ENCODE measurements around the gene NCKAP5.

The NCKAP5 gene

GRCh38 chr2:132936261-132936660 lies 632.0 kb downstream of the NCKAP5 start:
- H3K4me1 ChIP-seq (ENCODE audit: control insufficient read depth, low read depth, low read length) = no peaks in the 10 kb centered on the region
- H3K4me2 ChIP-seq (ENCODE audit: low read length) = no peak overlapping the region
- no peak overlapping the region for H3K18ac ChIP-seq (ENCODE audit: low read length)
- H3K27me3 ChIP-seq (ENCODE audit: insufficient read depth, low read length, poor library complexity) = no peaks in the 10 kb centered on the region
- H3K4me3 ChIP-seq (ENCODE audit: low read length) = no peak overlapping the region
- H2BK5ac ChIP-seq (ENCODE audit: low read length) = no peak overlapping the region
- no peak overlapping the region for H4K8ac ChIP-seq (ENCODE audit: low read depth, low read length)
- H3K79me1 ChIP-seq (ENCODE audit: low read length) = no peaks in the 10 kb centered on the region
- no peak overlapping the region for H3K9ac ChIP-seq (ENCODE audit: low read length)
- no peak overlapping the region for H4K5ac ChIP-seq (ENCODE audit: low read length)
- H2BK15ac ChIP-seq (replicated peaks; ENCODE audit: low read depth) = no peak overlapping the region
- H2BK120ac ChIP-seq (ENCODE audit: low read depth, low read length) = no peak overlapping the region
- H3K23ac ChIP-seq (ENCODE audit: low read length) = no peak overlapping the region
- H3K79me2 ChIP-seq (ENCODE audit: control insufficient read depth, insufficient read depth, low read length) = no peaks in the 10 kb centered on the region
- H3K36me3 ChIP-seq (ENCODE audit: control insufficient read depth, insufficient read depth, low read length) = no peaks in the 10 kb centered on the region
- no peak overlapping the region for H3K4ac ChIP-seq (ENCODE audit: low read depth, low read length)
- no CpG with 5 or more reads among the region's 1 CpG for WGBS (ENCODE audit: extremely low coverage, insufficient coverage, low lambda C conversion rate)
- no peak overlapping the region for H3K27ac ChIP-seq (ENCODE audit: low read depth, low read length)
- DNase-seq = no peak
- H3K56ac ChIP-seq (ENCODE audit: low read length) = no peak overlapping the region
- no peak overlapping the region for H2AK5ac ChIP-seq (ENCODE audit: low read length)

DNA sequence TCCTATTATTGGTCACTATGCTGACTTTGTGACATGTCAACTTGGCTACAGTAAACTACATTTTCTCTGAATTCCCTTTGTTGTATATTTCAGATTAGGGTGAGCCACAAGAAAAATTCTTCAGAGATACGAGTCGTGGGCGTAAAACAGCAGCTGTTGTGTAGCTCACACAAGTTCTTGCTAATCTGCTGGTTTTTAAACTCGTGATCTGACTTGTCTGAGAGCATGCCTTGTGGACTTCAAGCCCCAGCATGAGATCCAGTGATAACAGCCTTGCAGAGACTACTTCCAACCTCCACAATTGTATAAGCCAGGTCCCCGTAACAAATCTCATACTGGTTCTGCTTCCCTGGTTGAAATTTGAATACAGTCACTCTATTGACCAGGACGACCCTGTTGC lies 638.5 kb downstream of the NCKAP5 start:
- Histone ChIP-seq H2BK120ac (ENCODE audit: low read depth, low read length) (no peak overlapping the region), H3K4me2 (ENCODE audit: low read length) (no peak overlapping the region), H3K18ac (ENCODE audit: low read length) (no peak overlapping the region), H2BK15ac (replicated peaks; ENCODE audit: low read depth) (no peak overlapping the region), H4K8ac (ENCODE audit: low read depth, low read length) (no peak overlapping the region), H3K56ac (ENCODE audit: low read length) (no peak overlapping the region), H3K36me3 (ENCODE audit: control insufficient read depth, insufficient read depth, low read length) (no peaks in the 10 kb centered on the region), H3K79me1 (ENCODE audit: low read length) (no peaks in the 10 kb centered on the region), H4K5ac (ENCODE audit: low read length) (no peak overlapping the region), H3K79me2 (ENCODE audit: control insufficient read depth, insufficient read depth, low read length) (no peaks in the 10 kb centered on the region), H2AK5ac (ENCODE audit: low read length) (no peak overlapping the region), H3K4ac (ENCODE audit: low read depth, low read length) (no peak overlapping the region), H3K4me1 (ENCODE audit: control insufficient read depth, low read depth, low read length) (no peaks in the 10 kb centered on the region), H3K23ac (ENCODE audit: low read length) (no peak overlapping the region), H3K9ac (ENCODE audit: low read length) (no peak overlapping the region), H2BK5ac (ENCODE audit: low read length) (no peak overlapping the region), H3K4me3 (ENCODE audit: low read length) (no peak overlapping the region), H3K27ac (ENCODE audit: low read depth, low read length) (no peak overlapping the region), H3K27me3 (ENCODE audit: insufficient read depth, low read length, poor library complexity) (no peaks in the 10 kb centered on the region)
- WGBS (ENCODE audit: extremely low coverage, insufficient coverage, low lambda C conversion rate) = no CpG with 5 or more reads among the region's 6 CpGs
- peak; percentile 75 for DNase-seq

DNA sequence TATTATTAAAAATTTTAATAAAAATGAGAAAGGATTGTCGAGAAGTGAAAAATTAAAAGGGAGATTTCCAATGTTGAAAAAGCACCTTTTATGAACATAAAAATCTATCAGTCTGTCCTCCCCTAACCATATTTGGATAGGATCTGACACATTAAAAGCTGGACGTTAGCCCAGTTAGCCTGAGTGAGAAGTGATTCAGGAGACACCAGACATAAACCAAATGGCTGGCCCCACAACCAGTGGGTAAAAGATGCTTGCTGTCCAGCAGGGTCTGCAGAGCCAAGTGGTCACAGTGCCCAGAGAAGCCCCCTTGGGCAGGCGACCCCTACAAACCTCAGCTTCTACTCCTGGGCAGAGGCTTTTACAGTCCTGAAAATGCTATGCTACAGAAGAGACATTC lies 644.5 kb downstream of the NCKAP5 start:
- H4K5ac ChIP-seq (ENCODE audit: low read length) = no peak overlapping the region
- H3K4me1 ChIP-seq (ENCODE audit: control insufficient read depth, low read depth, low read length) = no peaks in the 10 kb centered on the region
- H3K56ac ChIP-seq (ENCODE audit: low read length) = no peak overlapping the region
- no peak overlapping the region for H3K18ac ChIP-seq (ENCODE audit: low read length)
- H3K4me2 ChIP-seq (ENCODE audit: low read length) = no peak overlapping the region
- no peak overlapping the region for H2AK5ac ChIP-seq (ENCODE audit: low read length)
- no peaks in the 10 kb centered on the region for H3K36me3 ChIP-seq (ENCODE audit: control insufficient read depth, insufficient read depth, low read length)
- H2BK5ac ChIP-seq (ENCODE audit: low read length) = no peak overlapping the region
- H2BK15ac ChIP-seq (replicated peaks; ENCODE audit: low read depth) = no peak overlapping the region
- H3K9ac ChIP-seq (ENCODE audit: low read length) = no peak overlapping the region
- no peak overlapping the region for H2BK120ac ChIP-seq (ENCODE audit: low read depth, low read length)
- no peak overlapping the region for H3K23ac ChIP-seq (ENCODE audit: low read length)
- H3K4ac ChIP-seq (ENCODE audit: low read depth, low read length) = no peak overlapping the region
- 100% methylated on average over 1 of the region's 3 CpGs for WGBS (ENCODE audit: extremely low coverage, insufficient coverage, low lambda C conversion rate)
- H4K8ac ChIP-seq (ENCODE audit: low read depth, low read length) = no peak overlapping the region
- H3K27ac ChIP-seq (ENCODE audit: low read depth, low read length) = no peak overlapping the region
- H3K79me2 ChIP-seq (ENCODE audit: control insufficient read depth, insufficient read depth, low read length) = no peaks in the 10 kb centered on the region
- H3K4me3 ChIP-seq (ENCODE audit: low read length) = no peak overlapping the region
- no peaks in the 10 kb centered on the region for H3K79me1 ChIP-seq (ENCODE audit: low read length)
- no peaks in the 10 kb centered on the region for H3K27me3 ChIP-seq (ENCODE audit: insufficient read depth, low read length, poor library complexity)
- DNase-seq = no peak

GRCh38 chr2:132915812-132916549 lies 652.3 kb downstream of the NCKAP5 start:
- H3K27me3 ChIP-seq (ENCODE audit: insufficient read depth, low read length, poor library complexity) = no peaks in the 10 kb centered on the region
- H3K56ac ChIP-seq (ENCODE audit: low read length) = no peak overlapping the region
- no peak overlapping the region for H3K23ac ChIP-seq (ENCODE audit: low read length)
- no peaks in the 10 kb centered on the region for H3K4me1 ChIP-seq (ENCODE audit: control insufficient read depth, low read depth, low read length)
- H3K18ac ChIP-seq (ENCODE audit: low read length) = no peak overlapping the region
- no peak overlapping the region for H3K9ac ChIP-seq (ENCODE audit: low read length)
- no peak overlapping the region for H3K27ac ChIP-seq (ENCODE audit: low read depth, low read length)
- H3K4me2 ChIP-seq (ENCODE audit: low read length) = no peak overlapping the region
- H3K79me2 ChIP-seq (ENCODE audit: control insufficient read depth, insufficient read depth, low read length) = no peaks in the 10 kb centered on the region
- WGBS (ENCODE audit: extremely low coverage, insufficient coverage, low lambda C conversion rate) = no CpG with 5 or more reads among the region's 6 CpGs
- no peak overlapping the region for H4K8ac ChIP-seq (ENCODE audit: low read depth, low read length)
- H2BK120ac ChIP-seq (ENCODE audit: low read depth, low read length) = no peak overlapping the region
- no peak overlapping the region for H2BK5ac ChIP-seq (ENCODE audit: low read length)
- no peak overlapping the region for H4K5ac ChIP-seq (ENCODE audit: low read length)
- H2BK15ac ChIP-seq (replicated peaks; ENCODE audit: low read depth) = no peak overlapping the region
- H3K4ac ChIP-seq (ENCODE audit: low read depth, low read length) = no peak overlapping the region
- no peaks in the 10 kb centered on the region for H3K79me1 ChIP-seq (ENCODE audit: low read length)
- no peaks in the 10 kb centered on the region for H3K36me3 ChIP-seq (ENCODE audit: control insufficient read depth, insufficient read depth, low read length)
- no peak overlapping the region for H2AK5ac ChIP-seq (ENCODE audit: low read length)
- H3K4me3 ChIP-seq (ENCODE audit: low read length) = no peak overlapping the region
- no peak for DNase-seq

- H2AK5ac ChIP-seq (ENCODE audit: low read length) = no peak overlapping the region
- no peaks in the 10 kb centered on the region for H3K79me2 ChIP-seq (ENCODE audit: control insufficient read depth, insufficient read depth, low read length)
- H3K36me3 ChIP-seq (ENCODE audit: control insufficient read depth, insufficient read depth, low read length) = no peaks in the 10 kb centered on the region
- H3K18ac ChIP-seq (ENCODE audit: low read length) = no peak overlapping the region
- peak; percentile 74 for DNase-seq
- no peak overlapping the region for H3K4me3 ChIP-seq (ENCODE audit: low read length)
- no peak overlapping the region for H2BK120ac ChIP-seq (ENCODE audit: low read depth, low read length)
- H3K23ac ChIP-seq (ENCODE audit: low read length) = no peak overlapping the region
- no peaks in the 10 kb centered on the region for H3K4me1 ChIP-seq (ENCODE audit: control insufficient read depth, low read depth, low read length)
- no peak overlapping the region for H3K4ac ChIP-seq (ENCODE audit: low read depth, low read length)
- H3K4me2 ChIP-seq (ENCODE audit: low read length) = no peak overlapping the region
- no peak overlapping the region for H3K56ac ChIP-seq (ENCODE audit: low read length)
- no peaks in the 10 kb centered on the region for H3K27me3 ChIP-seq (ENCODE audit: insufficient read depth, low read length, poor library complexity)
- no CpG with 5 or more reads among the region's 8 CpGs for WGBS (ENCODE audit: extremely low coverage, insufficient coverage, low lambda C conversion rate)
- H4K8ac ChIP-seq (ENCODE audit: low read depth, low read length) = no peak overlapping the region
- H3K9ac ChIP-seq (ENCODE audit: low read length) = no peak overlapping the region
- H2BK15ac ChIP-seq (replicated peaks; ENCODE audit: low read depth) = no peak overlapping the region
- no peak overlapping the region for H4K5ac ChIP-seq (ENCODE audit: low read length)
- no peak overlapping the region for H3K27ac ChIP-seq (ENCODE audit: low read depth, low read length)
- H2BK5ac ChIP-seq (ENCODE audit: low read length) = no peak overlapping the region
- no peaks in the 10 kb centered on the region for H3K79me1 ChIP-seq (ENCODE audit: low read length)
These were observed 656.2 kb downstream of the NCKAP5 start for GRCh38 chr2:132911726-132912724.
